Loucy (cell line): ENCODE data around the gene TOP3B.

Experiments
- CTCF ChIP-seq: fragments of 200-600 bp; sonication (generic); conservative IDR thresholded peaks from 2 replicates; pipeline ENCODE4 v1.5.1; 2014; ENCODE audit warnings: mild to moderate bottlenecking, antibody characterized with exemption, low read length
- EZH2phosphoT487 ChIP-seq: fragments of 200-600 bp; IDR thresholded peaks from 2 replicates; pipeline ENCODE4 v1.6.1; 2018; ENCODE audit warnings: antibody characterized with exemption, mild to moderate bottlenecking, moderate library complexity, borderline replicate concordance

- TF ChIP-seq CTCF (no peak), EZH2phosphoT487 (no peak)
Measured at GRCh38 chr22:21921729-21922128, 60.9 kb downstream of the TOP3B start.
